GM21367 (cell line): ENCODE measurements around the gene ST13.
"Not testable (repeated sequence)": the region's sequence is repeated elsewhere in the genome, so short reads cannot be mapped to it uniquely, and the experiment has no call there.

Source experiments
- ATAC-seq: cut with Tn5 transposase; IDR thresholded peaks from one replicate; pipeline ENCODE4 v1.9.1; 2021; ENCODE audit not compliant: unreplicated experiment

ST13 gene

GRCh38 chr22:40789131-40789530, 67.3 kb downstream of the ST13 start:
- no peak for ATAC-seq

GRCh38 chr22:40782521-40782920, 73.9 kb downstream of the ST13 start:
- ATAC-seq = no peak

GRCh38 chr22:40781749-40782148, 74.7 kb downstream of the ST13 start:
- not testable (repeated sequence) for ATAC-seq
